GM19238 (cell line): ENCODE measurements around the gene RPS29.

ENCODE experiments used
- DNase-seq: peaks from one replicate; pipeline ENCODE4 v3.0.0; 2011; ENCODE audit warnings: low spot score; ENCODE audit not compliant: insufficient read length

The RPS29 gene

GRCh38 chr14:49551569-49551968, 34.6 kb downstream of the RPS29 start:
- DNase-seq, result no peak

- DNase-seq, result no peak
These were observed 35.6 kb downstream of the RPS29 start for GRCh38 chr14:49550286-49551184.

GRCh38 chr14:49549881-49550280, 36.3 kb downstream of the RPS29 start:
- DNase-seq, result no peak

- no peak for DNase-seq
These were observed 36.7 kb downstream of the RPS29 start for GRCh38 chr14:49549446-49549845.

GRCh38 chr14:49546766-49547165, 39.4 kb downstream of the RPS29 start:
- DNase-seq, result no peak

- no peak for DNase-seq
These were observed 40.5 kb downstream of the RPS29 start for GRCh38 chr14:49545716-49546115.

- no peak for DNase-seq
These were observed 41.1 kb downstream of the RPS29 start for GRCh38 chr14:49545071-49545470.

GRCh38 chr14:49541049-49541448, 45.1 kb downstream of the RPS29 start:
- DNase-seq, result no peak

GRCh38 chr14:49538852-49539251, 47.3 kb downstream of the RPS29 start:
- DNase-seq, result no peak
